H1 (cell line): ENCODE measurements around the gene CACNA1E. TPM values are rescaled to one million over a fixed set of nuclear protein-coding genes. Genes with fewer than 3 reads are reported as not detected.

Source experiments
- CEBPB ChIP-seq: IDR thresholded peaks from 2 replicates; pipeline ENCODE4 v1.6.1; 2012; ENCODE audit warnings: low read depth, low read length
- CTCF ChIP-seq, 3 experiments: IDR thresholded peaks; 1 replicate in 2 of 3; 2 replicates in 1 of 3; pipeline versions ENCODE4 v1.5.1 to v1.6.1; 2011; ENCODE audit warnings: low read length in 3 of 3, mild to moderate bottlenecking in 3 of 3, inconsistent platforms in 2 of 3, low read depth in 1 of 3, moderate library complexity in 1 of 3; ENCODE audit not compliant: insufficient read depth in 1 of 3; ENCODE audit errors: control extremely low read depth in 1 of 3
- HDAC2 ChIP-seq, 2 experiments: fragments of 300-600 bp in 1 of 2; sonication (generic) in 1 of 2; IDR thresholded peaks; 2 replicates each; pipeline ENCODE4 v1.6.1; 2011 to 2012; ENCODE audit warnings: low read depth in 2 of 2, low read length in 2 of 2, mild to moderate bottlenecking in 2 of 2, moderate library complexity in 2 of 2, borderline replicate concordance in 1 of 2, inconsistent platforms in 1 of 2
- HDAC6 ChIP-seq: IDR thresholded peaks from one replicate; pipeline ENCODE4 v1.7.1; 2012; ENCODE audit warnings: low read depth, mild to moderate bottlenecking, inconsistent platforms, low read length, moderate library complexity
- KDM1A ChIP-seq: fragments of 200-600, 300-600 bp; sonication (generic); IDR thresholded peaks from 2 replicates; pipeline ENCODE4 v1.7.1; 2016; ENCODE audit warnings: mild to moderate bottlenecking, low read length, borderline replicate concordance
- POLR2AphosphoS5 ChIP-seq: IDR thresholded peaks from 2 replicates; pipeline ENCODE4 v1.6.1; 2011; ENCODE audit warnings: low read depth, low read length
- TCF12 ChIP-seq: IDR thresholded peaks from 2 replicates; pipeline ENCODE4 v1.6.1; 2011; ENCODE audit warnings: low read depth, mild to moderate bottlenecking, low read length
- ZNF274 ChIP-seq: IDR thresholded peaks from 2 replicates; pipeline ENCODE4 v1.7.0; 2012; ENCODE audit warnings: low read length, borderline replicate concordance; ENCODE audit errors: extremely low read depth
- polyA plus RNA-seq, 7 experiments: library from polyadenylated mRNA; depleted of rRNA in 3 of 7; stranded (reverse) in 5 of 7; unstranded in 2 of 7; fragments of >200 nt in 5 of 7; fragments of 200-250 nt in 2 of 7; gene quantifications; 1 replicate in 5 of 7; 2 replicates in 1 of 7; 4 replicates in 1 of 7; pipeline versions ENCODE4 v1.2.1 to v1.2.3, GENCODE V29; 2011 to 2013; ENCODE audit warnings: missing spikeins in 2 of 7, mixed read lengths in 2 of 7
- total RNA-seq: library from RNA; stranded (reverse); fragmentation: NEBNext Ultra II Directional; extraction: Animal tissue kit (Norgen Biotek cat#: 25700); gene quantifications from 2 replicates; pipeline ENCODE4 v1.2.1, GENCODE V29; 2021
- TF ChIP-seq, protein P1 (sequence below): fragments of 300-600 bp; sonication (generic); IDR thresholded peaks from 2 replicates; pipeline ENCODE4 v1.7.1; 2012; ENCODE audit warnings: low read length, moderate library complexity, mild to moderate bottlenecking, inconsistent platforms; ENCODE audit not compliant: insufficient replicate concordance

Gene CACNA1E
- total and polyA plus RNA-seq, 2 of the 8 experiments (the other 6 are each of a cell fraction or from before 2014, with no cell fraction given) = 0.98 to 1.3 TPM

- TF ChIP-seq, protein P1, sequence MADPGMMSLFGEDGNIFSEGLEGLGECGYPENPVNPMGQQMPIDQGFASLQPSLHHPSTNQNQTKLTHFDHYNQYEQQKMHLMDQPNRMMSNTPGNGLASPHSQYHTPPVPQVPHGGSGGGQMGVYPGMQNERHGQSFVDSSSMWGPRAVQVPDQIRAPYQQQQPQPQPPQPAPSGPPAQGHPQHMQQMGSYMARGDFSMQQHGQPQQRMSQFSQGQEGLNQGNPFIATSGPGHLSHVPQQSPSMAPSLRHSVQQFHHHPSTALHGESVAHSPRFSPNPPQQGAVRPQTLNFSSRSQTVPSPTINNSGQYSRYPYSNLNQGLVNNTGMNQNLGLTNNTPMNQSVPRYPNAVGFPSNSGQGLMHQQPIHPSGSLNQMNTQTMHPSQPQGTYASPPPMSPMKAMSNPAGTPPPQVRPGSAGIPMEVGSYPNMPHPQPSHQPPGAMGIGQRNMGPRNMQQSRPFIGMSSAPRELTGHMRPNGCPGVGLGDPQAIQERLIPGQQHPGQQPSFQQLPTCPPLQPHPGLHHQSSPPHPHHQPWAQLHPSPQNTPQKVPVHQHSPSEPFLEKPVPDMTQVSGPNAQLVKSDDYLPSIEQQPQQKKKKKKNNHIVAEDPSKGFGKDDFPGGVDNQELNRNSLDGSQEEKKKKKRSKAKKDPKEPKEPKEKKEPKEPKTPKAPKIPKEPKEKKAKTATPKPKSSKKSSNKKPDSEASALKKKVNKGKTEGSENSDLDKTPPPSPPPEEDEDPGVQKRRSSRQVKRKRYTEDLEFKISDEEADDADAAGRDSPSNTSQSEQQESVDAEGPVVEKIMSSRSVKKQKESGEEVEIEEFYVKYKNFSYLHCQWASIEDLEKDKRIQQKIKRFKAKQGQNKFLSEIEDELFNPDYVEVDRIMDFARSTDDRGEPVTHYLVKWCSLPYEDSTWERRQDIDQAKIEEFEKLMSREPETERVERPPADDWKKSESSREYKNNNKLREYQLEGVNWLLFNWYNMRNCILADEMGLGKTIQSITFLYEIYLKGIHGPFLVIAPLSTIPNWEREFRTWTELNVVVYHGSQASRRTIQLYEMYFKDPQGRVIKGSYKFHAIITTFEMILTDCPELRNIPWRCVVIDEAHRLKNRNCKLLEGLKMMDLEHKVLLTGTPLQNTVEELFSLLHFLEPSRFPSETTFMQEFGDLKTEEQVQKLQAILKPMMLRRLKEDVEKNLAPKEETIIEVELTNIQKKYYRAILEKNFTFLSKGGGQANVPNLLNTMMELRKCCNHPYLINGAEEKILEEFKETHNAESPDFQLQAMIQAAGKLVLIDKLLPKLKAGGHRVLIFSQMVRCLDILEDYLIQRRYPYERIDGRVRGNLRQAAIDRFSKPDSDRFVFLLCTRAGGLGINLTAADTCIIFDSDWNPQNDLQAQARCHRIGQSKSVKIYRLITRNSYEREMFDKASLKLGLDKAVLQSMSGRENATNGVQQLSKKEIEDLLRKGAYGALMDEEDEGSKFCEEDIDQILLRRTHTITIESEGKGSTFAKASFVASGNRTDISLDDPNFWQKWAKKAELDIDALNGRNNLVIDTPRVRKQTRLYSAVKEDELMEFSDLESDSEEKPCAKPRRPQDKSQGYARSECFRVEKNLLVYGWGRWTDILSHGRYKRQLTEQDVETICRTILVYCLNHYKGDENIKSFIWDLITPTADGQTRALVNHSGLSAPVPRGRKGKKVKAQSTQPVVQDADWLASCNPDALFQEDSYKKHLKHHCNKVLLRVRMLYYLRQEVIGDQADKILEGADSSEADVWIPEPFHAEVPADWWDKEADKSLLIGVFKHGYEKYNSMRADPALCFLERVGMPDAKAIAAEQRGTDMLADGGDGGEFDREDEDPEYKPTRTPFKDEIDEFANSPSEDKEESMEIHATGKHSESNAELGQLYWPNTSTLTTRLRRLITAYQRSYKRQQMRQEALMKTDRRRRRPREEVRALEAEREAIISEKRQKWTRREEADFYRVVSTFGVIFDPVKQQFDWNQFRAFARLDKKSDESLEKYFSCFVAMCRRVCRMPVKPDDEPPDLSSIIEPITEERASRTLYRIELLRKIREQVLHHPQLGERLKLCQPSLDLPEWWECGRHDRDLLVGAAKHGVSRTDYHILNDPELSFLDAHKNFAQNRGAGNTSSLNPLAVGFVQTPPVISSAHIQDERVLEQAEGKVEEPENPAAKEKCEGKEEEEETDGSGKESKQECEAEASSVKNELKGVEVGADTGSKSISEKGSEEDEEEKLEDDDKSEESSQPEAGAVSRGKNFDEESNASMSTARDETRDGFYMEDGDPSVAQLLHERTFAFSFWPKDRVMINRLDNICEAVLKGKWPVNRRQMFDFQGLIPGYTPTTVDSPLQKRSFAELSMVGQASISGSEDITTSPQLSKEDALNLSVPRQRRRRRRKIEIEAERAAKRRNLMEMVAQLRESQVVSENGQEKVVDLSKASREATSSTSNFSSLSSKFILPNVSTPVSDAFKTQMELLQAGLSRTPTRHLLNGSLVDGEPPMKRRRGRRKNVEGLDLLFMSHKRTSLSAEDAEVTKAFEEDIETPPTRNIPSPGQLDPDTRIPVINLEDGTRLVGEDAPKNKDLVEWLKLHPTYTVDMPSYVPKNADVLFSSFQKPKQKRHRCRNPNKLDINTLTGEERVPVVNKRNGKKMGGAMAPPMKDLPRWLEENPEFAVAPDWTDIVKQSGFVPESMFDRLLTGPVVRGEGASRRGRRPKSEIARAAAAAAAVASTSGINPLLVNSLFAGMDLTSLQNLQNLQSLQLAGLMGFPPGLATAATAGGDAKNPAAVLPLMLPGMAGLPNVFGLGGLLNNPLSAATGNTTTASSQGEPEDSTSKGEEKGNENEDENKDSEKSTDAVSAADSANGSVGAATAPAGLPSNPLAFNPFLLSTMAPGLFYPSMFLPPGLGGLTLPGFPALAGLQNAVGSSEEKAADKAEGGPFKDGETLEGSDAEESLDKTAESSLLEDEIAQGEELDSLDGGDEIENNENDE = no peak
- TF ChIP-seq KDM1A (no peak), POLR2AphosphoS5 (no peak), HDAC2 (IDR thresholded peaks at IDR 0.05; ENCODE audit: borderline replicate concordance in 1 of 2, low read depth in 2 of 2, low read length in 2 of 2) (no peak), HDAC6 (no peak), ZNF274 (no peak), CEBPB (no peak), TCF12 (no peak), CTCF (IDR thresholded peaks at IDR 0.05; ENCODE audit: control extremely low read depth in 1 of 3, insufficient read depth in 1 of 3, low read depth in 1 of 3, low read length in 3 of 3) (no peak)
These were observed 5.5 kb downstream of the CACNA1E start (continued) for GRCh38 chr1:181488866-181489265.
